GM21515 (cell line): ENCODE measurements around the gene CCDC102B.
"Not testable (repeated sequence)": the region's sequence is repeated elsewhere in the genome, so short reads cannot be mapped to it uniquely, and the experiment has no call there.

ENCODE experiments used
- ATAC-seq: cut with Tn5 transposase; IDR thresholded peaks from one replicate; pipeline ENCODE4 v1.9.1; 2021; ENCODE audit not compliant: unreplicated experiment

CCDC102B gene

DNA sequence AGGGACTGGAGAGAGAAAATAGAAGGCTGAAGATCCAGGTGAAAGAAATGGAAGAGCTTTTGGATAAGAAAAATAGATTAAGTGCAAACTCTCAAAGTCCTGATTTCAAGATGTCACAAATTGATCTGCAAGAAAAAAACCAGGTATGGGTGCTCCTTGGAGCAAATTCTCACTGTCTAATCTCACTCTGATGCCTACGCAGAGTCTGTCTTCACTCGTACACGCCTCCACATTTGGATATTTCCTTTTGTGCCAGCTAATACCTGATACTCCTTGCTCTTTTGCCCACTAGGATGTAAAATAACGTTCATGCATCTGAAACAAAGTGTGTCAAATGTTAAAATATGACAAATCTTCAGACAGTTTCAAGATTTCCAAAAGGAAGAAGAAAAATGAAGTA, 99.4 kb downstream of the CCDC102B start:
- ATAC-seq: no peak

DNA sequence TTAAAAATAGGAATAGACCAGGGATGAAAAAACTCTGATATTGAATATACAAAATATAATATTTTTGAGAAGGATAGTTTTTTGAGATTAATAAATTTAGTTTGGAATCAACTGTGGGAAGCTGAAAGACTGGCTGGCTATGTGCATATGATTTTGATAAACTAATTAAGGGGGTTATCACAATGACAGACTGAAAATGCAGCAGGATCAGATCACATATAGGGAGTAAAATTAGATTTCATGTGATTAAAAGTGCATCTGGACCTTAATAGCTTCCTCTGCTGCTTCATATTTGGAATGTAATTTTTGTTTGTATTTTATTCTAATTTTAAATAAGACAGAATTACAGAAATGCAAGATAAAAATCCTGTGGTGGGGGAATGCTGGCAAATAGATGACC, 111.7 kb downstream of the CCDC102B start:
- no peak for ATAC-seq

DNA sequence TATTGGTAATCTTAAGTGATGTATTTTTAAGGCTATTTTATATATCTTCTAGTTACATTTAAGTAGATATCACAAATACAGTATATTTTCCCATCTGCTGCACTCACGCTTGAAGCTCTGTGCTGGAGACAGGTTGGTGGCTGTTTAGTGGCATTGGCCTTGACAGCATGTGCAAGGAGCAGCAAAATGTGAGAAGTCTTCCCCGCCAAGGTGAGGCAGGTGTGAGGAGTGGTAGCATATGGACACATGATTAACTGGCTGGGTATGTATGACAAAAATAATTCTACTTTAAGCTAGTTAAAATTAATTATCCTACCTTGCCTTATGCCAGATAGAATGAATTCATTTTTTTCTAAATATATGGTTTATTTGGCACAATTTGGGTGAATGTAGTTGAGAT, 117.2 kb downstream of the CCDC102B start:
- ATAC-seq: no peak

DNA sequence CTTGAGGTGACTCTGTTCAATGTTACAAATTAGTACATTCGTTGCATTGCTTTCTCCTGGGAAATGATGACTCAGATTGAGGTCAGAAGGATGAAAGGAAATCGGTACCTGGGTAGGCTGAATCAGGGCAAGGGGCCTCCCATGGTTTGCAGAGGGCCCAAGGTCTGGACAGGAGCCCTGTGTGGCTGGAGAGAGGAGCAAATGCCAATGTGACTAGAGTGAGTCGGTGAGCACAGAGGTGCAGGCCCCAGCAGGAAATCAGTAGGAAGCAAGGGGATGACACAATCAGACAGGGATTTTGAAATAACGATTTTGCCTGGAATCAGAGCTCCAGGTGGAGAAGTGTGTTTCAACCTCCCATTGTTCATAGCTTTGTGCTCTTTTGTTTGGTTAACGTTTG, 118.9 kb downstream of the CCDC102B start:
- ATAC-seq: no peak

DNA sequence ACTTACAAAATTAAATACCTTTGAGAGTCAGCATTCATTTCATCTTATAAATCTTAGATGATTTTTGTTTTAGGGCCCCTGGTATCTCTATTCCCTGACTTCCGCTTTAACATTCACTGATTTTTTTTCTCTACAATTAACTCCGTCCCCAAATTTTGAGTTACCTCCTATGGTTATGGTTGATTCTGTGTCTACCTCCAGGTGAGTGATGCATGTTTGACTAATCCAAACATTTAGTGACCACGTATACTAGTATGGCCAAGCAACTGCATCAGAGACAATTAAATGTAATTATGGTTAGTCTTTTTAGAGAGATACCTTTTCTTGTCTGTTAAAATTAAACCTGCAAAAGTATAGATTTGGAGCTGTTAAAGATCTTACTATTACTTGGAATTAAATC, 120.3 kb downstream of the CCDC102B start:
- ATAC-seq: no peak

DNA sequence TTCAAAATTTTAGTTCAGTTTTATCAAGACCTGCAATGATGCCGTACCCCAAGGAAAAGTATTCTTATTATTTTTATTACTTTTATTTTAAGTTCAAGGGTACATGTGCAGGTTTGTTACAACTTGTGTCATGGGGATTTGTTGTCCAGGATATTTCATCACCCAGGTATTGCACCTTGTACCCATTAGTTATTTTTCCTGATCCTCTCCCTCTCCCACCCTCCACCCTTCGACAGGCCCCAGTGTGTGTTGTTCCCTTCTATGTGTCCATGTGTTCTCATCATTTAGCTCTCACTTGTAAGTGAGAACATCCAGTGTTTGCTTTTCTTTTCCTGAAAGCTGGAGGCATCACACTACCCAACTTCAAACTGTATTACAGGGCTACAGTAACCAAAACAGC, 122.0 kb downstream of the CCDC102B start:
- no peak for ATAC-seq

DNA sequence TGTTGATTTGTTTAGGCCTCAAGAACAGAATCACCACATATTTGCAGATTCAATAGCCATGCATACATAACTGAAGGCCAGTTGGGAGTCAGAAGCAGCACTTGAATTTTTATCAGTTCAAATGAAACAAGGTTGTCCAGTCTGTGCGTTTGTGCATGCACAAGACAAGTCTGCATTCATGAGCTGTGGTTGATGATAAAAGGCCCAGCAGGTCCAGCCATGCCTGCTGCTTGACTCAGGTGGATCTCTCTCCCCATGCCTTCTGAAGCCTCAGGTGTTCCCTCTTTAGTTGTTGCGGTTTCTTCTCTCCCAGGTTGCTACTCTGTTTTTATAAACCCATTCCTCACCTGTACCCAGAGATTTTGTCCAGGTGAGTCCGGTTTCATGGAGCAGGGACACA, 124.5 kb downstream of the CCDC102B start:
- no peak for ATAC-seq

DNA sequence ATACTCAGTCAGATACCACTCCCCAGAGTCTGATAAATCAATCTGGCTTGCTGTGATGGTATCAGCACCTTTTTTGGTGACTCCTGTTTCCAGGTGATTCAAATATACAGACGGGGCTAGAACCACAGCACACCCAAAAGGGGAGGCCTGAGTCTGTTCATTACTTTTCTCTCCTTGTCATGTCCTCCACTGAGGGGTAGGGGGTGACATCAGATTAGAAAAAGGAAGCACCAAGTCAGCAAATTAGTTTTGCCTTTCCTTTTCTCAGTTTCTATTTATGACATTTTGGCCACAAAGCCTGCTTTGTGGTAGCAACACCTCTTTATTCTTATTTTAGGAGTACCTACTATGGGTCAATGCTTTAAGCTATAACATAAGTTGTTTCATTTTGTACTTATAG, 127.4 kb downstream of the CCDC102B start:
- peak; percentile 91 for ATAC-seq

DNA sequence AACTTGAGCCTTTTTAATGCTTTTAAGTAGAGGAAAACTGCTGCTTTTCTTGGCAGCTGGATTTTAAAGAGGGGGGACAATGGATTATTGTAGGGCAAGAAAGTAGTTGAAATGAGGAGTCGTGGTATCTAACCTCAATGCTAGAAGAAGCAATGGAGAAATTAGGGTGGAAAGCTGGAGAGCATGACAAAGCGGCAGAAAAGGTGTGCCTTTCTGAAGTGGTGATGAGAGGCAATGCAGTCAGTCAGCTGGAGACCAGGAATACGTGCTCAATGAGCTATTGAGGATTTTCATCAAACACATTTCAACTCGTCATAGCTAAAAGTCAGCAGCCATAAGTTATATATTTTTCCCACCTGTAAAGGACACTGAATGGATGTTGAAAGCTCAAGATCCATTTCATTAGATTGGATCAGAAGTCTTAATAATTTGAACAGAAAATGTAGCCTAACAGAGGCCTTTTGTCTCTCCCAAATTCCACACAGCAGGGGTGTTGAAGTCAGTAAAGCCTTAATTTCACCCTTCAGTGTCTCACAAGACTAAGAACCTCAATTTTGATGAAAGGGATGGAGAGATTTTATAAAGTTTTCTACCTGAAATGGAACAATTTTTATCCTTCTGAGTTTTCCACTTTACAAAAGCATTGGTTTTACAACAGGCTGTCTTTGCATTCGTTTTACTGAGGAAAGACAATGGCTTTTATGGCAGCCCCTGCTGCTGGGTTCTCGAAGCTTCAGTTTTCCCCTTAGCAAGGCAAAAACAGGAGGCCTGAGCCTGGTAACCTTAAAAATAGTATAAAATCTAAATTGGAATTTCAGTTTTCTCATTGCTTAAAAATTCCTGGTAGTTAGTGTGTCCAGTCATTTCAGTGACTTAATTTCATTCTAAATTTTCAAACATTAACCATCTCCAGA, 131.1 kb downstream of the CCDC102B start:
- no peak for ATAC-seq

DNA sequence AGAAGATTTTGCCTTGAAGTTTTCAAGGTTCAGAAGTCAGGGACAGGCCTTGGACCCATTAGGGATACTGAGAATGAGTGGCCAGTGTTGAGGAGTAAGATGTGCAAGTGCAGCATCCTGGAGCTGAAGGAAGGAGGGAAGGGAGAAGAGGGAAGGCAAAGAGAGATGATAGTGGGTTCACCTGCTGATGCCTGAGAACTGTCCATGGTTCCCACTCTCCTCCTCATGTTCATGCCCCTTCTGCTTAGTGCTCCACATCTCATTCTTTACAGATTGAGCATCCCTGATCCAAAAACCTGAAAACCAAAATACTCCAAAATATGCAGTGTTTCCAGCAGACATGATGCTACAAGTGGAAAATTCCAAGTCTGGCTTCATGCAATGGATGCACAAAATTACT, 137.8 kb downstream of the CCDC102B start:
- ATAC-seq: no peak

DNA sequence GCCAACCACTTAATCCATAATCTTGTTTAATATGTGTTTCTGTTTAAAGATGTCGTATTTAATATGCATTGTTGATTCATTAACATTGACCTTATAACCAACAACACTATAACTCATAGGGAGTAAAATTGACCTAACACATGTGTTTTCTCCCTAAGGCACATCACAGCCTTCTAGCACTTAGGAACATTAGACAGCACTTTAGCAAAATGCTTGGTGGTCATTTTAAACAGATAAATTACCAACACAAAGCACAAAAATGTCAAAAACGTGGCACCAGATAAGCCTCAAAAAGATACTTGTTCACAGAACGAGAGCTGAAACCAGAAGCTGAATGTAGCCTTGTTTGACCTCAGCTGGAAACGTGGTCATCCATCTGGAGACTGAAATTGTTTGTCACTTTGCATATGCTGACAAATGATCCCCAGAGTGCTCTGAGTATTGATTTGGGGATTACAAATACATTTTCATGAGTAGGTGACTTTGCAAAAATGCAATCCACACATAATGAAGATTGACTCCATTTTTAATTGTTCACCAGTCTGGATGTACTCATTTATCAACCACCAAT, 139.2 kb downstream of the CCDC102B start:
- ATAC-seq: no peak

DNA sequence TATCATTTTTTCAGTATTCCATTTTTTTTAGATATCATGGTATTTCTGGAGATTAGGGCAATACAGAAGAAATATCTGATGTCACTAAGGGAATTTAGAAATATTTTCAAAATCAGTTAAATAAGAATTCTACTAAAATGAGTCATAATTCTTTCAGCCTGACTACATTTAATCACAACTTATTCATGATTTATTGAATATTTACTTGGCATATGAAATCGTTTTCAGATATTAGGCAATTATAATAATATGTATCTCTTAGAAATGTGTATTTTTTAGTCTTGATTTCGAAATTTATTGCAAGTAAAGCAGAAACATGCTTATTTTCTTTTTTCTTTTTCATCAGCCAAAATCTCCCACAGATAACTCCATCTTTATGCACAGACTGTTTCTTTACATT, 142.2 kb downstream of the CCDC102B start:
- no peak for ATAC-seq

DNA sequence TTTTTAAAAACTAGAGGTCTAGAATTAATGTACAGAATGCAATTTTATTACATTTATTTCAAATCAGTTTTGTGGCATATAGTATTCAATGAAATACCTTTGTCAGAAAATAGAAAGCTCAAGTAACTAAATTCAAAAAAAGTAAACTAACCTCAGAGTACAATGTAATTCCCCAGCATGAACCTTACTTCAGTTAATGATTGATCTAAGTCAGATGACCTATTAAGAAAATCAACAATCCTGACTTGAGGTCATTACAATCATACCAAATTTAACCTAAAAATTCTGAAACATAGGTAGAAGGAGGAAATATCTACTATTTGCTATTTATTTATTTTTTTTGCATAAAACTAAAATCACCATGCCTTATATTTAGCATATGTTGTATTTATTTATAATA, 142.9 kb downstream of the CCDC102B start:
- no peak for ATAC-seq

DNA sequence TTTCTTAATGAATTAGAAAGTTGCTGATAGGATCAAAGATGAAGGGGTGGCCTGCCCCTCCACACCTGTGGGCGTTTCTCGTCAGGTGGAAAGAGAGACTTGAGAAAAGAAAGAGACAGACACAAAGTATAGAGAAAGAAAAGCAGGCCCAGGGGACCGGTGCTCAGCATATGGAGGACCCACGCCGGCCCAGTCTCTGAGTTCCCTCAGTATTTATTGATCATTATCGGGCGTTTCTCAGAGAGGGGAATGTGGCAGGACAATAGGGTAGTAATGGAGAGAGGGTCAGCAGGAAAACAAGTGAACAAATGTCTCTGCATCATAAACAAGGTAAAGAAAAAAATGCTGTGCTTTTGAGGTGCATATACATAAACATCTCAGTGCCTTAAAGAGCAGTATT, 144.3 kb downstream of the CCDC102B start:
- ATAC-seq: no peak

DNA sequence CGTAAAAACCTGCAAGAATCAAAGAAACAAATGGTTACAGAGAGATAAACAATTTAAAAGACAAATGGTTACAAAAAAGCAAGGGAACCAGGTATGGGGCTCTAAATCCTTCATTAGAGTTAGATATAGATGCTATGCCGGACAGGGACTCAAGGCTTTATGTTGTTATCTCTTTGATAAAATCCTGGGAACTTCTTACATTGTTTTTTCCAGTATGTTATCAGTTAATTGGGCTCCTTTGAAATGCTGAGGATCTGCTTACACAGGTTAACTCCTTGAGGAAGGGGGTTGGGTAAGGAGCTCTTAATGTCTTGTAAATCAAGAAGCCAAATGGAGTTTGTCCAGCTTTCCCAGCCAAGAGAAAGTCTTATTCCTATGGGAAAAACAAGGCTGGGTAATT, 146.0 kb downstream of the CCDC102B start:
- not testable (repeated sequence) for ATAC-seq

DNA sequence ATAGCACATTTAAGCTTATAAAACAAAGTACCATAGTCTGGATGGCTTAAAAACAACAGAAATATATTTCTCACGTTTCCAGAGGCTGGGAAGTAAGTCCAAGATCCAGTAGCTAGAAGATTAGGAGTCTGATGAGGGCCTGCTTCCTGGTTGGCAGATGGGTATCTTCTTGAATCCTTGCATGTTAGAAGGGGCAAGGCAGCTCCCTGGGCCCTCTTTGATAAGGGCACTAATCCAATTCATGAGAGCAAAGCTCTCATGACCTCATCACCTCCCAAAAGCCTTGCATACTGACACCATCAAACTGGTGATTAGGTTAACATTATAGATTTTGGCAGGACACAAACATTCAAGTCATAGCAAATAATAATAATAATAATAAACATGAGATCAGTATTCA, 146.4 kb downstream of the CCDC102B start:
- no peak for ATAC-seq

DNA sequence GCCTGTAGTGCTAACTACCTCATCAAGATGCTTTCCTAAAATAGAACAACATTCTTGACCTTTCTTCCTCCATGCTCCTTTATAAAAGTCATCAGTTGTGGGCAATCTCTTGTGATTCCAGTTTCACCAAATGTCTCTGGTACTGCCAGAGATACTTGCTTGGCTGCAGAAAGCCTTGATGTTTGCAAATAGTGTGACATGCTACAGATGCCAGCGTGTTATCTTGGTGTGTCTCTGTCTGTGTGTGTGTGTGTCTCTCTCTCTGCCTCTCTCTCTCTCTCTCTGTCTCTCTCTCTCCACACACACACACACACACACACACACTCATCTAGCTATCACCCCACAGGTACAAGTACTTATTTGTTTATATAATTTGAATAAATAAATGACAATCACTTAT, 146.9 kb downstream of the CCDC102B start:
- ATAC-seq: no peak

DNA sequence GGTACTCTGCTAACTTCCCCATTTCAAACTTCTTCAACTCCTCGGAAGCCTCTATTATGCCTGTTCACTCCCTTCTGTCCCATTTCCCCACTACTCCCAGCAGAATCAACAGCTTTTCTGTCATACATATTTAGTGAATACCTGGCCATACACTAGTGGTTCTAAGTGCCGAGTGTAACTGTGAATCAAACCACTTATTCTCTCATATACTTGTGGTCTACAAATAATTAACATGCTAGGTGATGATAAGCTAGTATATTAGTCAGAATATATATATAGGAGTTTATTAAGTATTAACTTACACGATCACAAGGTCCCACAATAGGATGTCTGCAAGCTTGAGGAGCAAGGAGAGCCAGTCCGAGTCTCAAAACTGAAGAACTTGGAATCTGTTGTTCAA, 150.7 kb downstream of the CCDC102B start:
- no peak for ATAC-seq

DNA sequence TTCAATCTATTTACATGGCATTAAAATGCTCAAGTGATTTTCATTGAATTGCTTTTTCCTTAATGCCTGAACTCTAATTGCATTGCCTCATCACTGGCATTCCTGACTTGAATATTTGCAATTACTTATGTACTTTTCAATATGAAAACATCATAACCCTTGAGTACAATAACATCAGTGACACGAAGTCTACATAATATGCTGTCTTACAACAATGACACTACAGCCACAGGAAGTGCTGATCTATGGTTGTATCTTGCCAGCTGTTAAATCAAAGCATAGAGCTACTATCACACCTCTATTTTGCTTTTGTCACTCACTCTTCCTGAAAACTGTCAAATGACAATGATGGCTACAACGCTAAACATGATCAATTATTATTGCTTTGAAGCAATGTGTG, 156.9 kb downstream of the CCDC102B start:
- no peak for ATAC-seq

DNA sequence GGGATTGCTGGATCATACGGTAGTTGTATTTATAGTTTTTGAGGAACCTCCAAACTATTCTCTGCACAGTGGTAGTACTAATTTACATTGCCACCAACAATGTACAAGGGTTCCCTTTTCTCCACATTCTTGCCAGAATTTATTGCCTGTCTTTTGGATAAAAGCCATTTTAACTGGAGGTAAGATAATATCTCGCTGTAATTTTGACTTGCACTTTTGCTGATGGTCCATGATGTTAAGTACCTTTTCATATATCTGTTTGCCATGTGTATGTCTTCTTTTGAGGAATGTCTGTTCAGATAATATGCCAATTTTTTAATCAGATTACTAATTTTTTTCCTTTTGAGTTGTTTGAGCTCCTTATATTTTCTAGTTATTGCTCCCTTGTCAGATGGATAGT, 158.8 kb downstream of the CCDC102B start:
- ATAC-seq: no peak

DNA sequence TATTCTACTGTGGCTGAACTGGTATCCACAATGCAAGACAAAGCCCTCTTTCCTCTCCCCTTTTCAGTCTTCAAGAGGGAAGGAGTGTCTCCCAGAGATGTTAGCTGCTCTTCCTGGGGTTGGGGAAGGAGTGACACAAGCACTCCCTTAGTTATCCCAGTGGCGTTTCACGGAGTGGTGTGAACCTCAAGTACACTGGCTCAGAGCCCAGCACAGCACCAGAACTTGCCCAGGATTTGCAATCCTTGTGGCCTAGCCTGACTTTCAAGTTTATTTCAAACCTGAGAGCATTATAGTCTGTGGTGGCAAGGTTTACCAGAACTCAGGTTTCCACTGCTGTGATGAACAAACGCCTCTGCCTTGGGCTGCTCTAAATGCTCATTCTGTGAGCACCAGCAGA, 162.5 kb downstream of the CCDC102B start:
- ATAC-seq: no peak

DNA sequence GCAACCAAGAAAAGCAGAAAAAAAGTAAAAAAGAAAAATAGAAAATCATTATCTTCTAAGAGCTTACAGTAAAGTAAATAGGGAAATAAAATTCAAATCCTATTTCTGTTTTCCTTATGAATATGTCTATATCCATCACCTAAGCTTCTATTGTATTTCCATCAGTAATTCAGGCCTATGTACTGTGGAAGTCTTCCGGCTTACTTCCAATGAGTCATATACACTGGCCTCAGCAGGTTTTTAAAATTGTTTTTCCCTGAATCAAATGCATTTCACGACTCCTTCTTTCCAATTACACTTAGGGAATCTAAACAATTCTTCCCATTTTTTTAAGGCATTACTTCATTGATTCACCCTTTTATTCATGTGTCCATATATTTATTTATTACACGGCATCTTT, 164.7 kb downstream of the CCDC102B start:
- ATAC-seq: no peak

DNA sequence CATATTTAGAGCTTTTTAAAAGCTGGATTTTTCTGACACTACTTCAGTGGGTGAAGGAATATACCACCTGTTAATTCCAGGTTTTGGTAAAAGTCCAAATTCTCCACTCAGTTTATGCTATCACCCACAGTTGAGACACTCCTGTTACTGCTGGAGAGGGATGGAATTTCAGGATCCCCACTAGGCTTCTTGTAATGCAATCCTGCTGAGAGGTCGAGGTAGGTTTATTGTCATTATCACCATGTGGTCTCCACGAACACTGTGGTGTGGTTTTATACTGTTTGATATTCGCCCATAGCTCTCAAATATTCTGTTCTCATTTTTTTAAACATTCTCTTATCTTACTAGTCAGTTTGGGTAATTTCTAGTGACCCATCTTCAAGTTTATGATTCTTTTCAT, 167.9 kb downstream of the CCDC102B start:
- ATAC-seq: no peak
